Neural progenitor cell (in vitro differentiated cells): ENCODE measurements around the gene CISD3. TPM values are rescaled to one million over a fixed set of nuclear protein-coding genes. Genes with fewer than 3 reads are reported as not detected.

Experiments
- DNase-seq: peaks from one replicate; pipeline ENCODE4 v3.0.0-alpha.2; 2016; ENCODE audit warnings: low spot score
- H2AFZ ChIP-seq: fragments of 200-600 bp; sonication (generic); replicated peaks from 2 replicates; pipeline ENCODE4 v1.6.1; 2016; ENCODE audit warnings: antibody characterized with exemption
- H3F3A ChIP-seq: fragments of 200-600 bp; sonication (generic); 2 replicates; pipeline ENCODE4 v1.6.1; 2016; ENCODE audit warnings: antibody characterized with exemption, low read depth
- H3K27ac ChIP-seq: fragments of 200-600 bp; sonication (generic); 2 replicates; pipeline ENCODE4 v1.5.1; 2016; ENCODE audit warnings: mild to moderate bottlenecking
- H3K27me3 ChIP-seq: fragments of 200-600 bp; sonication (generic); 2 replicates; pipeline ENCODE4 v1.6.1; 2016; ENCODE audit warnings: mild to moderate bottlenecking, moderate library complexity
- H3K36me3 ChIP-seq: fragments of 200-600 bp; sonication (generic); 2 replicates; pipeline ENCODE4 v1.5.1; 2016
- H3K4me1 ChIP-seq: fragments of 200-600 bp; sonication (generic); 2 replicates; pipeline ENCODE4 v1.6.1; 2016; ENCODE audit warnings: mixed run types
- H3K4me2 ChIP-seq: fragments of 200-600 bp; sonication (generic); 2 replicates; pipeline ENCODE4 v1.6.1; 2016
- H3K4me3 ChIP-seq: fragments of 200-600 bp; sonication (generic); 2 replicates; pipeline ENCODE4 v1.5.1; 2016
- H3K79me2 ChIP-seq: fragments of 200-600 bp; sonication (generic); 2 replicates; pipeline ENCODE4 v1.6.1; 2016; ENCODE audit warnings: low read depth
- H3K9ac ChIP-seq: fragments of 200-600 bp; sonication (generic); 2 replicates; pipeline ENCODE4 v1.6.1; 2016
- H3K9me3 ChIP-seq: fragments of 200-600 bp; sonication (generic); 2 replicates; pipeline ENCODE4 v1.5.1; 2016; ENCODE audit warnings: low read depth
- H4K20me1 ChIP-seq: fragments of 200-600 bp; sonication (generic); 2 replicates; pipeline ENCODE4 v1.6.1; 2016; ENCODE audit warnings: low read depth
- H3K27ac Mint-ChIP-seq: 3 replicates; pipeline ENCODE4 v1.8.0; 2021; ENCODE audit warnings: mixed read lengths
- H3K27me3 Mint-ChIP-seq: 2 replicates; pipeline ENCODE4 v1.8.0; 2022; ENCODE audit warnings: low read depth, mild to moderate bottlenecking, inconsistent platforms, moderate library complexity, mixed read lengths; ENCODE audit not compliant: insufficient read depth
- H3K36me3 Mint-ChIP-seq: 3 replicates; pipeline ENCODE4 v1.8.0; 2021; ENCODE audit warnings: mixed read lengths
- H3K4me1 Mint-ChIP-seq: 3 replicates; pipeline ENCODE4 v1.8.0; 2021; ENCODE audit warnings: mixed read lengths
- H3K4me3 Mint-ChIP-seq: 3 replicates; pipeline ENCODE4 v1.8.0; 2021; ENCODE audit warnings: mild to moderate bottlenecking, moderate library complexity, mixed read lengths
- H3K9me3 Mint-ChIP-seq: 3 replicates; pipeline ENCODE4 v1.8.0; 2020; ENCODE audit warnings: mixed read lengths
- CTCF ChIP-seq: fragments of 200-600 bp; sonication (generic); IDR thresholded peaks from 2 replicates; pipeline ENCODE4 v1.5.1; 2017; ENCODE audit warnings: antibody characterized with exemption, mild to moderate bottlenecking
- EZH2 ChIP-seq: fragments of 200-600 bp; sonication (generic); IDR thresholded peaks from 2 replicates; pipeline ENCODE4 v1.6.1; 2017; ENCODE audit warnings: antibody characterized with exemption, mild to moderate bottlenecking, moderate library complexity
- EZH2phosphoT487 ChIP-seq: fragments of 200-600 bp; sonication (generic); IDR thresholded peaks from 2 replicates; pipeline ENCODE4 v1.6.1; 2017; ENCODE audit warnings: antibody characterized with exemption
- total RNA-seq: library from RNA; depleted of rRNA; stranded (reverse); fragments of >200 nt; gene quantifications from 2 replicates; pipeline ENCODE4 v1.2.3, GENCODE V29; 2015; ENCODE audit warnings: low replicate concordance

The CISD3 gene
- total RNA-seq, 1 donor from 2014 or later, result 0.60 TPM

GRCh38 chr17:38710985-38711384, 19.2 kb upstream of the CISD3 start:
- no peak overlapping the region for H3K4me3 Mint-ChIP-seq
- Histone ChIP-seq H3K9ac (no peak overlapping the region), H3K4me3 (no peak overlapping the region), H4K20me1 (peaks cover 42% of the 10 kb centered on the region), H3K27me3 (peaks cover 21% of the 10 kb centered on the region), H3K9me3 (no peaks in the 10 kb centered on the region), H2AFZ (no peak overlapping the region), H3K4me2 (no peak overlapping the region), H3K27ac (no peak overlapping the region), H3K79me2 (no peaks in the 10 kb centered on the region), H3F3A (peaks cover 18% of the 10 kb centered on the region), H3K4me1 (peaks cover 15% of the 10 kb centered on the region), H3K36me3 (no peaks in the 10 kb centered on the region)
- no peaks in the 10 kb centered on the region for H3K9me3 Mint-ChIP-seq
- no peak for TF ChIP-seq EZH2phosphoT487
- no peak for TF ChIP-seq EZH2
- no peak for TF ChIP-seq CTCF
- H3K4me1 Mint-ChIP-seq, result peaks cover 30% of the 10 kb centered on the region
- H3K36me3 Mint-ChIP-seq, result peaks cover 10% of the 10 kb centered on the region
- H3K27me3 Mint-ChIP-seq, result peaks cover 8% of the 10 kb centered on the region
- no peak overlapping the region for H3K27ac Mint-ChIP-seq
- DNase-seq, result no peak

GRCh38 chr17:38711792-38712571, 18.2 kb upstream of the CISD3 start:
- Histone ChIP-seq H3K4me3 (no peak overlapping the region), H3K4me2 (no peak overlapping the region), H3K4me1 (peaks cover 6% of the 10 kb centered on the region), H3K9me3 (no peaks in the 10 kb centered on the region), H3K27ac (no peak overlapping the region), H3K9ac (no peak overlapping the region), H3F3A (peaks cover 8% of the 10 kb centered on the region), H2AFZ (no peak overlapping the region), H3K36me3 (no peaks in the 10 kb centered on the region), H3K27me3 (peaks cover 11% of the 10 kb centered on the region), H4K20me1 (peaks cover 32% of the 10 kb centered on the region), H3K79me2 (no peaks in the 10 kb centered on the region)
- Mint-ChIP-seq H3K27me3 (peaks cover 8% of the 10 kb centered on the region), H3K27ac (no peak overlapping the region), H3K4me3 (no peak overlapping the region), H3K36me3 (peaks cover 13% of the 10 kb centered on the region), H3K4me1 (peaks cover 22% of the 10 kb centered on the region), H3K9me3 (no peaks in the 10 kb centered on the region)
- no peak for DNase-seq
- TF ChIP-seq EZH2 (no peak), EZH2phosphoT487 (no peak), CTCF (no peak)

DNA sequence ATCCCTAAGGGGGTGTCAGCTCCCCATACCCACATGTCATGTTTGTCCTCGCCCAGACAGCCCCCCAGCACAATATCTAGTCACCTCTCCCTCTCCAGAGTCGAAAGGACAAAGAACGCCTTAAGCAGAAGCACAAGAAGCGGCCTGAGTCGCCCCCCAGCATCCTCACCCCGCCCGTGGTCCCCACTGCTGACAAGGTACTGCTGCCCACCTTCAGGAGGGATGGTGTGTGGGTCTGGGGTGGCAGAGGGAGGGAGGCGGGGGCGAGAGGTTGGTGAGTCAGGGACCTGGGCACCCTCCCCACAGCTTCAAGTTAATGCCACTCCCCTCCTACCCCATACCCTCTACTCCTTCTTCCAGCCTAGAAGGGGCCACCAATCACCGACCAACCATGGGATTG, 17.5 kb upstream of the CISD3 start:
- Histone ChIP-seq H3K9me3 (no peaks in the 10 kb centered on the region), H3K9ac (no peak overlapping the region), H3K27ac (no peak overlapping the region), H4K20me1 (peaks cover 26% of the 10 kb centered on the region), H3K4me1 (peaks cover 6% of the 10 kb centered on the region), H3F3A (peaks cover 5% of the 10 kb centered on the region), H3K4me2 (no peak overlapping the region), H2AFZ (no peak overlapping the region), H3K79me2 (no peaks in the 10 kb centered on the region), H3K4me3 (no peak overlapping the region), H3K27me3 (peaks cover 5% of the 10 kb centered on the region), H3K36me3 (no peaks in the 10 kb centered on the region)
- Mint-ChIP-seq H3K9me3 (no peaks in the 10 kb centered on the region), H3K36me3 (peaks cover 13% of the 10 kb centered on the region), H3K4me1 (peaks cover 16% of the 10 kb centered on the region), H3K27me3 (peaks cover 8% of the 10 kb centered on the region), H3K27ac (no peak overlapping the region), H3K4me3 (no peak overlapping the region)
- DNase-seq, result no peak
- TF ChIP-seq EZH2phosphoT487 (no peak), CTCF (no peak), EZH2 (no peak)
